Mammary epithelial cell (primary cell): ENCODE measurements around the gene KIF2B.

Experiments
- EZH2 ChIP-seq: IDR thresholded peaks from 2 replicates; pipeline ENCODE4 v1.6.1; 2012; ENCODE audit warnings: low read length, inconsistent platforms, borderline replicate concordance
- TF ChIP-seq, protein P1 (sequence below), 2 donors: IDR thresholded peaks in 1 of 2; conservative IDR thresholded peaks in 1 of 2; 2 replicates each; pipeline ENCODE4 v1.5.1; 2011 to 2012; ENCODE audit warnings: inconsistent platforms in 2 of 2, low read length in 2 of 2, mild to moderate bottlenecking in 2 of 2, control low read depth in 1 of 2, low read depth in 1 of 2; ENCODE audit not compliant: insufficient read depth in 1 of 2; ENCODE audit errors: extremely low read depth in 1 of 2

- TF ChIP-seq, protein P1, sequence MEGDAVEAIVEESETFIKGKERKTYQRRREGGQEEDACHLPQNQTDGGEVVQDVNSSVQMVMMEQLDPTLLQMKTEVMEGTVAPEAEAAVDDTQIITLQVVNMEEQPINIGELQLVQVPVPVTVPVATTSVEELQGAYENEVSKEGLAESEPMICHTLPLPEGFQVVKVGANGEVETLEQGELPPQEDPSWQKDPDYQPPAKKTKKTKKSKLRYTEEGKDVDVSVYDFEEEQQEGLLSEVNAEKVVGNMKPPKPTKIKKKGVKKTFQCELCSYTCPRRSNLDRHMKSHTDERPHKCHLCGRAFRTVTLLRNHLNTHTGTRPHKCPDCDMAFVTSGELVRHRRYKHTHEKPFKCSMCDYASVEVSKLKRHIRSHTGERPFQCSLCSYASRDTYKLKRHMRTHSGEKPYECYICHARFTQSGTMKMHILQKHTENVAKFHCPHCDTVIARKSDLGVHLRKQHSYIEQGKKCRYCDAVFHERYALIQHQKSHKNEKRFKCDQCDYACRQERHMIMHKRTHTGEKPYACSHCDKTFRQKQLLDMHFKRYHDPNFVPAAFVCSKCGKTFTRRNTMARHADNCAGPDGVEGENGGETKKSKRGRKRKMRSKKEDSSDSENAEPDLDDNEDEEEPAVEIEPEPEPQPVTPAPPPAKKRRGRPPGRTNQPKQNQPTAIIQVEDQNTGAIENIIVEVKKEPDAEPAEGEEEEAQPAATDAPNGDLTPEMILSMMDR (conservative IDR thresholded peaks at IDR 0.05 in 1 of 2, IDR thresholded peaks at IDR 0.05 in 1 of 2; ENCODE audit: extremely low read depth in 1 of 2, insufficient read depth in 1 of 2, low read depth in 1 of 2, low read length in 2 of 2) = no peak
- no peak for TF ChIP-seq EZH2
These were observed 18.3 kb upstream of the KIF2B start for GRCh38 chr17:53804437-53804836.
